ENCODE results near the gene HTATSF1. TPM values are rescaled to one million over a fixed set of nuclear protein-coding genes. Genes with fewer than 3 reads are reported as not detected.

The HTATSF1 gene
- total RNA-seq, 1 experiment from 2014 or later, result 39.7 TPM

- Histone ChIP-seq H3K27ac (ENCODE audit: low read depth, low read length) (no peak within 1 kb of the TSS), H3K36me3 (ENCODE audit: control insufficient read depth in 1 of 2, insufficient read depth in 2 of 2, low read length in 2 of 2) (no peaks in the 10 kb centered on the region), H3K9me2 (ENCODE audit: insufficient read depth) (no peaks in the 10 kb centered on the region), H4K20me1 (ENCODE audit: insufficient read depth) (no peaks in the 10 kb centered on the region), H3K9me3 (ENCODE audit: control insufficient read depth in 1 of 2, insufficient read depth in 1 of 2, low read depth in 1 of 2, low read length in 2 of 2) (no peaks in the 10 kb centered on the region), H3K4me1 (ENCODE audit: control insufficient read depth in 1 of 2, insufficient read depth in 2 of 2, low read length in 2 of 2) (no peaks in the 10 kb centered on the region), H2AFZ (ENCODE audit: low read depth, low read length, poor library complexity, severe bottlenecking) (no peak within 1 kb of the TSS), H3K27me3 (ENCODE audit: insufficient read depth, low read length) (no peaks in the 10 kb centered on the region), H3K9ac (ENCODE audit: low read length) (no peak within 1 kb of the TSS), H3K4me2 (ENCODE audit: low read length) (no peak within 1 kb of the TSS), H3K4me3 (replicated peaks in 1 of 2; ENCODE audit: low read depth in 1 of 2, low read length in 2 of 2) (no peak within 1 kb of the TSS), H3K79me2 (ENCODE audit: insufficient read depth, low read length) (no peaks in the 10 kb centered on the region)
- BruUV-seq (replicated peaks), result no TSS peak
- intact Hi-C loops (cut with micrococcal nuclease), result no loop called here
- ChIA-PET RAD21 (ENCODE audit: low non-redundant PET in 1 of 2, low total read pairs in 2 of 2, uncharacterized antibody in 2 of 2, unreplicated experiment in 2 of 2) (no interaction called here), POLR2A (no interaction called here), CTCF (interaction anchor here (0.7 kb wide), 1 partner anchor 177 kb away, joined by 3 read pairs; no protein-coding TSS in a partner anchor)
- TF ChIP-seq POLR2AphosphoS5 (IDR thresholded peaks at IDR 0.05; ENCODE audit: low read depth, low read length), result no peak
- TF ChIP-seq EZH2 (IDR thresholded peaks at IDR 0.05), result no peak
- TF ChIP-seq TCF7L2 (IDR thresholded peaks at IDR 0.05; ENCODE audit: borderline replicate concordance, extremely low read depth, insufficient read depth, insufficient read length), result no peak
- TF ChIP-seq CEBPB (IDR thresholded peaks at IDR 0.05; ENCODE audit: low read depth), result no peak
- no peak for TF ChIP-seq YY1 (IDR thresholded peaks at IDR 0.05; ENCODE audit: extremely low read depth, insufficient replicate concordance, low read depth, low read length)
- TF ChIP-seq SRF (IDR thresholded peaks at IDR 0.05; ENCODE audit: low read depth), result no peak
- no peak for TF ChIP-seq CBX3 (IDR thresholded peaks at IDR 0.05; ENCODE audit: low read depth)
- TF ChIP-seq, protein P1, sequence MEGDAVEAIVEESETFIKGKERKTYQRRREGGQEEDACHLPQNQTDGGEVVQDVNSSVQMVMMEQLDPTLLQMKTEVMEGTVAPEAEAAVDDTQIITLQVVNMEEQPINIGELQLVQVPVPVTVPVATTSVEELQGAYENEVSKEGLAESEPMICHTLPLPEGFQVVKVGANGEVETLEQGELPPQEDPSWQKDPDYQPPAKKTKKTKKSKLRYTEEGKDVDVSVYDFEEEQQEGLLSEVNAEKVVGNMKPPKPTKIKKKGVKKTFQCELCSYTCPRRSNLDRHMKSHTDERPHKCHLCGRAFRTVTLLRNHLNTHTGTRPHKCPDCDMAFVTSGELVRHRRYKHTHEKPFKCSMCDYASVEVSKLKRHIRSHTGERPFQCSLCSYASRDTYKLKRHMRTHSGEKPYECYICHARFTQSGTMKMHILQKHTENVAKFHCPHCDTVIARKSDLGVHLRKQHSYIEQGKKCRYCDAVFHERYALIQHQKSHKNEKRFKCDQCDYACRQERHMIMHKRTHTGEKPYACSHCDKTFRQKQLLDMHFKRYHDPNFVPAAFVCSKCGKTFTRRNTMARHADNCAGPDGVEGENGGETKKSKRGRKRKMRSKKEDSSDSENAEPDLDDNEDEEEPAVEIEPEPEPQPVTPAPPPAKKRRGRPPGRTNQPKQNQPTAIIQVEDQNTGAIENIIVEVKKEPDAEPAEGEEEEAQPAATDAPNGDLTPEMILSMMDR (IDR thresholded peaks at IDR 0.05 in 2 of 3, conservative IDR thresholded peaks at IDR 0.05 in 1 of 3; ENCODE audit: borderline replicate concordance in 1 of 3, insufficient read depth in 1 of 3, low read depth in 2 of 3, low read length in 2 of 3), result no peak
- no peak for ATAC-seq
- no peak for DNase-seq (ENCODE audit: low read depth, low spot score)
These were observed 34.6 kb downstream of the HTATSF1 start, which contains the start of gene VGLL1 for GRCh38 chrX:136531951-136532350. Gene VGLL1, plus strand, starts transcription at chrX:136532215. Its CDS starts 3,806 bp downstream, at chrX:136536021.

DNA sequence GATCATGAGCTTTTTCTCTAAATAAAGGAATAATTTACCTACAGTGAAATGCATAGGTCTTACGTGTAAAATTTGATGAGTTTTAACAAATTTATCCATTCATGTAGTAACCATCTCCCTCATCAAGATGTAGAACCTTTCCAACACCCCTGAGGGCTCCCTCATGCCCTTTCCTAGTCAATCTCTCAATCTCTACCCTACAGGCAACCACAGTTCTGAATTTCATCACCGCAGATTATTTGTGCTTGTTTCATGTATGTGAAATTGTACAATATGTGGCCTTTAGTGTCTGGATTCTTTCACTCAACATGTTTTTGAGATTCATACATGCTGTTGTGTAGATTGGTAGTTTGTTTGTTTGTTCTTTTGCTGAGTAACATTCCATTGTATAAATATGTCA, 36.7 kb downstream of the HTATSF1 start:
- H3K79me2 ChIP-seq (ENCODE audit: insufficient read depth, low read length), result no peaks in the 10 kb centered on the region
- ATAC-seq (no peak), DNase-seq (ENCODE audit: low read depth, low spot score) (no peak)
- H3K4me3 ChIP-seq (replicated peaks in 1 of 2; ENCODE audit: low read depth in 1 of 2, low read length in 2 of 2), result no peak overlapping the region
- H3K36me3 ChIP-seq (ENCODE audit: control insufficient read depth in 1 of 2, insufficient read depth in 2 of 2, low read length in 2 of 2), result no peaks in the 10 kb centered on the region
- H3K9me3 ChIP-seq (ENCODE audit: control insufficient read depth in 1 of 2, insufficient read depth in 1 of 2, low read depth in 1 of 2, low read length in 2 of 2), result no peaks in the 10 kb centered on the region
- RAD21 ChIA-PET (ENCODE audit: low non-redundant PET in 1 of 2, low total read pairs in 2 of 2, uncharacterized antibody in 2 of 2, unreplicated experiment in 2 of 2), result no interaction called here
- no peaks in the 10 kb centered on the region for H4K20me1 ChIP-seq (ENCODE audit: insufficient read depth)
- no TSS peak for BruUV-seq (replicated peaks)
- H3K9ac ChIP-seq (ENCODE audit: low read length), result no peak overlapping the region
- H3K4me2 ChIP-seq (ENCODE audit: low read length), result no peak overlapping the region
- H3K4me1 ChIP-seq (ENCODE audit: control insufficient read depth in 1 of 2, insufficient read depth in 2 of 2, low read length in 2 of 2), result no peaks in the 10 kb centered on the region
- H3K27ac ChIP-seq (ENCODE audit: low read depth, low read length), result no peak overlapping the region
- H2AFZ ChIP-seq (ENCODE audit: low read depth, low read length, poor library complexity, severe bottlenecking), result no peak overlapping the region
- CTCF ChIA-PET, result no interaction called here
- POLR2A ChIA-PET, result no interaction called here
- intact Hi-C loops (cut with micrococcal nuclease), result no loop called here
- H3K27me3 ChIP-seq (ENCODE audit: insufficient read depth, low read length), result no peaks in the 10 kb centered on the region
- H3K9me2 ChIP-seq (ENCODE audit: insufficient read depth), result no peaks in the 10 kb centered on the region
- TF ChIP-seq ZNF274 (IDR thresholded peaks at IDR 0.05; ENCODE audit: low read depth, low read length), result no peak
- TF ChIP-seq RAD21 (IDR thresholded peaks at IDR 0.05; ENCODE audit: low read depth), result no peak
- no peak for TF ChIP-seq SP1 (IDR thresholded peaks at IDR 0.05; ENCODE audit: low read depth)
- TF ChIP-seq, protein P2, sequence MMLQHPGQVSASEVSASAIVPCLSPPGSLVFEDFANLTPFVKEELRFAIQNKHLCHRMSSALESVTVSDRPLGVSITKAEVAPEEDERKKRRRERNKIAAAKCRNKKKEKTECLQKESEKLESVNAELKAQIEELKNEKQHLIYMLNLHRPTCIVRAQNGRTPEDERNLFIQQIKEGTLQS (IDR thresholded peaks at IDR 0.05), result no peak
- no peak for TF ChIP-seq POLR2A (IDR thresholded peaks at IDR 0.05; ENCODE audit: borderline replicate concordance, extremely low read depth, insufficient read depth, insufficient read length)
- TF ChIP-seq, protein P3, sequence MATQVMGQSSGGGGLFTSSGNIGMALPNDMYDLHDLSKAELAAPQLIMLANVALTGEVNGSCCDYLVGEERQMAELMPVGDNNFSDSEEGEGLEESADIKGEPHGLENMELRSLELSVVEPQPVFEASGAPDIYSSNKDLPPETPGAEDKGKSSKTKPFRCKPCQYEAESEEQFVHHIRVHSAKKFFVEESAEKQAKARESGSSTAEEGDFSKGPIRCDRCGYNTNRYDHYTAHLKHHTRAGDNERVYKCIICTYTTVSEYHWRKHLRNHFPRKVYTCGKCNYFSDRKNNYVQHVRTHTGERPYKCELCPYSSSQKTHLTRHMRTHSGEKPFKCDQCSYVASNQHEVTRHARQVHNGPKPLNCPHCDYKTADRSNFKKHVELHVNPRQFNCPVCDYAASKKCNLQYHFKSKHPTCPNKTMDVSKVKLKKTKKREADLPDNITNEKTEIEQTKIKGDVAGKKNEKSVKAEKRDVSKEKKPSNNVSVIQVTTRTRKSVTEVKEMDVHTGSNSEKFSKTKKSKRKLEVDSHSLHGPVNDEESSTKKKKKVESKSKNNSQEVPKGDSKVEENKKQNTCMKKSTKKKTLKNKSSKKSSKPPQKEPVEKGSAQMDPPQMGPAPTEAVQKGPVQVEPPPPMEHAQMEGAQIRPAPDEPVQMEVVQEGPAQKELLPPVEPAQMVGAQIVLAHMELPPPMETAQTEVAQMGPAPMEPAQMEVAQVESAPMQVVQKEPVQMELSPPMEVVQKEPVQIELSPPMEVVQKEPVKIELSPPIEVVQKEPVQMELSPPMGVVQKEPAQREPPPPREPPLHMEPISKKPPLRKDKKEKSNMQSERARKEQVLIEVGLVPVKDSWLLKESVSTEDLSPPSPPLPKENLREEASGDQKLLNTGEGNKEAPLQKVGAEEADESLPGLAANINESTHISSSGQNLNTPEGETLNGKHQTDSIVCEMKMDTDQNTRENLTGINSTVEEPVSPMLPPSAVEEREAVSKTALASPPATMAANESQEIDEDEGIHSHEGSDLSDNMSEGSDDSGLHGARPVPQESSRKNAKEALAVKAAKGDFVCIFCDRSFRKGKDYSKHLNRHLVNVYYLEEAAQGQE (IDR thresholded peaks at IDR 0.05; ENCODE audit: low read depth), result no peak
- TF ChIP-seq EZH2phosphoT487 (IDR thresholded peaks at IDR 0.05; ENCODE audit: borderline replicate concordance), result no peak
- TF ChIP-seq EZH2 (IDR thresholded peaks at IDR 0.05), result no peak
- TF ChIP-seq, protein P4, sequence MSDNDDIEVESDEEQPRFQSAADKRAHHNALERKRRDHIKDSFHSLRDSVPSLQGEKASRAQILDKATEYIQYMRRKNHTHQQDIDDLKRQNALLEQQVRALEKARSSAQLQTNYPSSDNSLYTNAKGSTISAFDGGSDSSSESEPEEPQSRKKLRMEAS (IDR thresholded peaks at IDR 0.05), result no peak
- no peak for TF ChIP-seq TCF7L2 (IDR thresholded peaks at IDR 0.05; ENCODE audit: borderline replicate concordance, extremely low read depth, insufficient read depth, insufficient read length)
